GM19452 (cell line): Measurements from ENCODE around the gene NRP1.

Source experiments
- ATAC-seq: cut with Tn5 transposase; IDR thresholded peaks from one replicate; pipeline ENCODE4 v1.9.1; 2021; ENCODE audit not compliant: unreplicated experiment

Gene NRP1

GRCh38 chr10:33267708-33268107 lies 66.8 kb downstream of the NRP1 start:
- ATAC-seq = no peak

DNA sequence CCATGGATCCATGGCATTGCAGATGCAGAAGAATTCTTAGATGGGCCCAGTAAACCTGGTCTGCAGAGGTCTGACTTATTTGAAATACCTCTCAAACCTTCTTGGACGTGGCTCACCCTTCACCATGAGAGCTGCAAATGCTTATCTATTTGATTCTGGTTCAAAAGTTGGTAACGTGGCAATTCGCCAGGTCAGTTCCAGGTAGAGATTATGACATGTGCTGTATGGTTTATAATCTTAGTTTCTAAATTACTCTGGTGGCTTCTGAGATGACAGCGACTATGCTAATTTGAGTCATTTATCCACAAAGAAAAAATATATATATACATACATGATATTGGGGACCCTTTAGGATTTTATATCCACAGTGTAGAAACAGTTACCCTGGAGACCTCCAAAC lies 68.8 kb downstream of the NRP1 start:
- ATAC-seq = no peak

GRCh38 chr10:33263453-33263852 lies 71.0 kb downstream of the NRP1 start:
- ATAC-seq = no peak

DNA sequence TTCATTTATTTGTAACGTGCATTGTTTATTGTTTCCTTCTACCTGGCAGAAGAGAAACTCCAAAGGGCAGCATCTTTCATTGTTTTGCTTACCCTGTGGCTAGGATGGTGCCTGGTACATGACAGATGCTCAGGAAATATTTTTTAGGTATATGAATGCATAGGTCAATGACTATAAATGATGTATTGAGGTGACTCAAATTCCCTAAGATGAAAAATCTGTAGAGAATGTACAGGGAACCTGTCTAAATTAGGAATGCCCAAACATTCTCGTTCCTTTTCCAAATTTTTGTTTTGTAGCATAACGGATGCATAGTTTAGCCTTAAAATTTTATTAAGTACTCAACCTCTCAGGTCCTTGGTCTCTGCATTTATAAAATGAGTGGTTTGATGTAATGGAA lies 71.6 kb downstream of the NRP1 start:
- no peak for ATAC-seq

DNA sequence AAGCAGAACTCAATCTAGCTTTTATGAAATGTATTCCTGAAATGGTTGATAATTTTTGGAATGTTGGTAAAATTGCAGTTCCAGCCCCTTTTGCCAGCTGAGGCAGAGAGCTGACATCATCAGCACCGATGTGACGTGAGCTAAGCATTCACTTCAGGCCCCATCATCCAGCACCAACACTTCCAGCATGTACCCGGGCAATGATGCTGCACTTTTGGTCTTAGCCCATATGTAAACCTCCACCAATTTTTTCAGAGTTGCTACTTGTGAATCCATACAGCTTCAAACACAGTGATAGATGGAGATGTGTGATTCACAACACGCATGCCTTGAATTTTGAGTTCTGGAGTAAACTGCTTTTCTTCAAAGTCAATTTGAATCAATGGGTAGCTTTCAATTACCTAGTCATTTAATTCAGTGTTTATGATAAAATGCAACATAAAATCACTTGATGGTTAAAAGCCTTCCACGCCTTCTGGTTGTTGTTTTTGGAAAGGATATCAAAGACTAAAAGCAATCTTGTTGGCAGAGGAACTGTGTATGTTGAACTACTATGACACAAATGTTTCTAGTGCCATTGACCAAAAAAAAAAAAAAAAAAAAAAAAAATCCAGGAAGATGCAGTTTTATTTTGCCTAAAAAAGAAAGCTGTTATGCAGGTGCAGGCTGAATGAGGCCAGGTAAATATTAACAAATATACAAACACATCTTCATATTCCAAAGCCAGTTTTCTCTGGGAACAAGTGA lies 73.9 kb downstream of the NRP1 start:
- no peak for ATAC-seq

- ATAC-seq = no peak
Observed at GRCh38 chr10:33258967-33259366, 75.5 kb downstream of the NRP1 start.

DNA sequence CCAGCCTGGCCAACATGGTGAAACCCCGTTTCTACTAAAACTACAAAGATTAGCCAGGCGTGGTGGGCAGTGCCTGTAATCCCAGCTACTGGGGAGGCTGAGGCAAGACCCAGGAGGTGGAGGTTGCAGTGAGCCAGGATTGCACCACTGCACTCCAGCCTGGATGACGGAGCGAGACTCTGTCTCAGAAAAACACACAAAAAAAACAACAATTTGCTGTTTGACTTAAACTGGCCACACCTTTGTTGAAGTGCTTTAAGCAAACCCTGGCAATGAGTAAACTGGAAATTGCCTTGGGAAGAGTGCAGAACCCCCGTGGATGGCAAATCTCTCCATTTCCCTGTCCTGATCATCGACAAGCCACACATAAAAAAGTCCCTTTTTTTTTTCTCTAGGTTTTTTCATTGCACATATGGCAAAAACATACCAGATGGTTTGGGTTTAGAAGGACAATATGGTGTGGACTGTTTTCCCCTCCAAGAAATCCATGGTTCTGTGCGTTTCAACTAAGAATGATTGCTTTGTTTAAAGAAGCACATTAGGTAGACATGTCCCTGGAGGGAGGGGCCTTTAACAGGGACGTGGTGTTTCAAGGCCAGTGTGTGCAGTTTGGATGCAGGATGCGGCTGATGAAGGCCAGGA lies 76.9 kb downstream of the NRP1 start:
- no peak for ATAC-seq

DNA sequence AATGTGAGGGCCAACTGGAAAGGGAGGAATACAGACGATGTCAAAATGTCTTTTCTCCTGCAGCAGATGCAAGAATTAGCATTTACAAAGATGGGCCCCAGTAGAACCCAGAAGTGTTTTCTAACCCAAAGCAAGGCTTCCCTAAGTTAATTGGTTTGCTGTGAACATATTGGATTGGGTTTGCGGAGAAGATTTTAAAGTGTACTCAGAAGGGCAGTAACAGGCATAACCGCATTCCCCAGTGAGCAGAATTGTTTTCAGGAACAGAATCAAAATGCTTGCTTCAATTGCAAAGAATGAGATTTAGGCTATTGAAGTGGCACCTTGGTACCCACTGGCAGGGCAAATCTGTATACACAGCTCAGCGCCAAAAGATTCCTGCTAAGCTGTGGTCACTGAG lies 78.0 kb downstream of the NRP1 start:
- no peak for ATAC-seq

GRCh38 chr10:33254556-33255160 lies 79.8 kb downstream of the NRP1 start:
- ATAC-seq = no peak

DNA sequence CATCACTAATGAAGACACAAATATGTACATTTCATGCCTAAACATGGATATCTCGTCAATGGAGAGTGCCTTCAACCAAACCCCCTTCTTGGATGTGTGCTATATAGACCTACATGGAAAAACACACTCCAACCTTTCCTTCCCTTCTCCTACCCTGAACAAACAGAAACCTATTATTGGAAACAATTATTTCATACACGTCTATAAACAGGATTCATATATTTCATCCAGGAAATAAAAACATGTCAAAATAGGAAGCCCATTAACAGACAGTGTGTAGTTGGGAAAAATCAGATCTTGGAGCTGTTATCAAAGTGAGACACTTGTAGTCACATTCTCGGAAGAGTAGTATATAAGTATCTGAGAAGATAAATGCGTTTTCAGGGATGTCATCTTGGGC lies 81.1 kb downstream of the NRP1 start:
- no peak for ATAC-seq

DNA sequence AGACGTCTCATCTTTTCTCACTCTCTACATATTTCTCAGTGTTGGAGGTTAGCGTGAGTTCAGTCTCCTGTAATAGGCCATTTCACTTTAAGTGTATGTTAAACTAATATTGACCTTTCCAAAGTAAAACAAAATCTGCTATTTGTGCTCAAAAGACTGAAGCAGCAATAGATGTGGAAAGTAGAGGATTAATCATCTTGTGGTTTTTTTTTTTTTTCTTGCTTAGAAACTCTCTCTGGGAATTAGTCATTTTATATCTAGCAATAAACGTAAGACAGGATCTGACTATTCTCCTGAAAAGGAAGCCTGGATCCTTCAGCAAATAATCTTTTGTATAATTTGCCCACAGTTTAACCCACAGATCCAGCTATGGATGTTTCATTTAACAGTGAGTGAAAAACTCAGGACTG lies 81.7 kb downstream of the NRP1 start:
- ATAC-seq = no peak

GRCh38 chr10:33252324-33252723 lies 82.1 kb downstream of the NRP1 start:
- ATAC-seq = no peak

GRCh38 chr10:33249659-33250345 lies 84.7 kb downstream of the NRP1 start:
- ATAC-seq = no peak

DNA sequence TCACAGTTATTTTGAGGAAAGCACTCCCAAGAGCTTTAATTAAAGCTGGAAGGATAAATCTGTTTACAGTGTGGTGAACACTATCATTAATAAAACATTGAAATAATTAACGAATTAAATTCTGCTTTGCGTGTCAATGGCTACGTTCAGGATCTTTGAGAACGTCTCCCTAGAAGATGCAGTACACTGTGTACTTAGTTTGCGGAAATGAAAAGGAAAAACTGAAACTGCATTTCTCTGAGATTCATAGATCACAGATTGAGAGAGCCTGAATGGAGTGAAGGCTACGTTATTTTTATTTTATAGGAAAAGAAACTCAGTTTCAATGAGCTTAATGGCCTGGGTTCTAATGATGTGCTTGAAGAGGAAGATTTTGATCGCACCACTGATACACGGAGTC lies 85.3 kb downstream of the NRP1 start:
- no peak for ATAC-seq

DNA sequence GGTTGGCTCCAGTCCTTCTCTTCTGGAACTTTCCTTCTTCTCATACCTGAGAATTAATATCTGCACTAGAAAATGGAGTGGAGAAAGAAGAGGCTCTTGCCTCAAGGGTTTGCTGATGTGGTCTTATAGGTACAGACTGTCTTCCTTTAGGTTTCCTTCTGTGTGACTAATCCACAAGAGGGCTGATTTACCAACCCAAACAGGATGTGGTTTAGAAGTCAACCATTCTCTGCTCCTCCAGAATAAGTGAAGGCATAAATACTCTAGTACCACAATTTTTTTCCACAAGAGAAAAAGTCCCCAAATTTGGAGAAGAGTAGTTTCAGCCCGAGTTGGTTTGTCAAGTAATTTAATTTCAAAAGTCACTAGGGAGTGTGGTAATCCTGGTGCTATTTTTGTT lies 85.8 kb downstream of the NRP1 start:
- ATAC-seq = peak; percentile 69

GRCh38 chr10:33247221-33247922 lies 87.1 kb downstream of the NRP1 start:
- no peak for ATAC-seq

- ATAC-seq = no peak
Observed at GRCh38 chr10:33245343-33245742, 89.1 kb downstream of the NRP1 start.

DNA sequence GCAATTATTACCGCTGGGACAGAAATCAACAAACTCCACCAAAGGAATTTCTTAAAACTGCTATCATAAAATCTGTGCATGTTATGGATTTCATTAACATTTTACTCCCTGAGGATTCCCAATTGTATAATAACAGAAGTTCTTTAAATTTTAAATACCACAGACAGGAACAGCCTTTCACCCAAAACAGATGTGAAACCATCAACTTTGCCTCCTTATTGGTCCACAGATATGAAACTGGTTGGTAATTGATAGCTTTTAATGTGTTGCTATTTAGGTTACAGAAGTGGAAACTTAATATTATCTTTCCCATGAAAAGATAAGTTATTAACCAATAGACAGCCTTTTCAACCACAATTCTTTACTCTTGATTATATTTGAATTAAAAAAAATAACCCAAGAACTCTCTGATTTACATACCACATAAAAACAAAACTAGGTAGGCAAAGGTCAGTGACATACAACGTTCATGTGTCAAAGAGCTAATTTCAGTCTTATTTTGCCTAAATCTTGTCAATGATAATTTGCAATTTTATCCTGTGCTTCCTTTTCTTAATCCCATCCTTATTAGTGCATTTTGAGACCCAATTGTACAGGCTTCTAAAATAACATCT lies 90.0 kb downstream of the NRP1 start:
- ATAC-seq = no peak

DNA sequence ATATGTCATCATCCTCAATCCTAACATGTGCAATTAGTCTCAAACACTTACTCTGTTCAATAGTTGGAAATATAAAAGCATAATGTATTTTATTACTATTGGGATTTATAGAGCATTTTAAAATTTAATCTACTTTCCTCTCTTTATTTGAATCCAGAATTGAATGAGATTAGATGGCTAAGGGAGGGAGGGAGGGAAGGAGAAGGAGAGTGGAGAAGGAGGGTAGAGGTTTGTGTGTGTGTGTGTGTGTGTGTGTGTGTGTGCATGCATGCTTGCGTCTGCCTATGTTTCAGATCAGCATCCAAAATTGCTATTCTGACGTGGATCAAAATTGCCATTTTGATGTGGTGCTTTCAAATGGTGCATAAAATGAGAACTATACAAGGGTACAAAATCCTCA lies 90.8 kb downstream of the NRP1 start:
- no peak for ATAC-seq

DNA sequence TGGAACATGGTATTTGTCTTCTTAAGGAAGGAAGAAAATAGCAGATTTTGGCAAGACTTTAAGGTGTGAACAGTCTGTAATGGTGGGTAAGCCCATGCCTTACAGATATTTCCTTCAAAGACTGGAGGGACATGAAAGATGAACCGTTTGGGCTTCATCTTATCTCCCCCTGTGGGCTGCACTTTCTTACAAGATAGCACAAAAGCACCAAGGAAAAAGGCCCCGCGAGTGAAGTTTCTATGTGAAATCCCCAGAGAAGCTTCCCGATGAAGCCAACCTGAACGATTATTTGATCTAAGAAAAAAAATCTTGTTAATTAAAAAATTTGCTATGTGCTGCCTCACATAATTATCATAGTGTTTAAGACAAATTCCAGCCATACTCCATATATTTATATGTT lies 91.5 kb downstream of the NRP1 start:
- no peak for ATAC-seq

DNA sequence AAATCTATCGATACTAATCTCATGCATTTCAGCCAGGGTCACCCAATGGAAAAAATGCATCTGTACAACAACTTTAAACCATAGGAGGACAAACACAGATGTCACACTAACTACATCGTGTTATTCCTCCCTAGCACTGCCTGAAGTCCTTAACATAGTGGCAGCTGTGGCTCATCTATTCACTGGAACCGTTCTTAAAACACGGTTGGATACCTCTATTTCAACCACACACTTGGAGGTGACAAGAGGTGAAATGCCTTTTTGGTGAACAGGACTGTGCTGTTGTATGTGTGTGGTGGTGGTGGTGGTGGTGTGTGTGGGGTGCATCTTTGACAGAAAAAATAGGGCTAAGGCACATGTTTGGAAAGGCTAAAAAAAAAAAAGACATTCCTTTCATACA lies 93.1 kb downstream of the NRP1 start:
- ATAC-seq = no peak
